GM20000 (cell line): ENCODE data around the gene GRAMD1A.
"Not testable (repeated sequence)": the region's sequence is repeated elsewhere in the genome, so short reads cannot be mapped to it uniquely, and the experiment has no call there.

Experiments
- DNase-seq: peaks from one replicate; pipeline ENCODE4 v3.0.0; 2012; ENCODE audit warnings: low spot score
- CTCF ChIP-seq: IDR thresholded peaks from 2 replicates; pipeline ENCODE4 v1.5.1; 2012; ENCODE audit warnings: mild to moderate bottlenecking, control low read depth; ENCODE audit errors: extremely low read depth, missing control alignments

GRAMD1A gene

DNA sequence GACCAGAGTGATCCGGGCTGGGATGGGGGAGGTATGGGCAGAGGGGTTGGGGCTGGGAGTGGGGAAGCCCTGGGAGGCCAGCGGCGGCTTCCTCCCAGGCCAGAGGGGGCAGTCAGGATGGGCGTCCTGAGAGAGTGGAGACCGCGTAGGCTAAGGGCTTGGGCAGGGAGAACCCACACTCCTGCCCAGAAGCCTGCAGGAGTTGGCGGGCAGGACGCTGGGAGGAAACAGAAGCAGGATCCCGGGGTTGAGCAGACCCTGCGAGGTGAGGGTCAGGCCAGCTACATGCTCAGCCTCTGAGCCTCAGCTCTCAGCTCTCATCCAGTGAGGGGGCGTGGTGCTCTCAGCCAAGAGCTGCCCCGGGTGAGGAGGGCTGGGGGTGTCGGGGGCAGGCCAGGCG lies 22.3 kb downstream of the GRAMD1A start:
- DNase-seq = no peak
- TF ChIP-seq CTCF = no peak

DNA sequence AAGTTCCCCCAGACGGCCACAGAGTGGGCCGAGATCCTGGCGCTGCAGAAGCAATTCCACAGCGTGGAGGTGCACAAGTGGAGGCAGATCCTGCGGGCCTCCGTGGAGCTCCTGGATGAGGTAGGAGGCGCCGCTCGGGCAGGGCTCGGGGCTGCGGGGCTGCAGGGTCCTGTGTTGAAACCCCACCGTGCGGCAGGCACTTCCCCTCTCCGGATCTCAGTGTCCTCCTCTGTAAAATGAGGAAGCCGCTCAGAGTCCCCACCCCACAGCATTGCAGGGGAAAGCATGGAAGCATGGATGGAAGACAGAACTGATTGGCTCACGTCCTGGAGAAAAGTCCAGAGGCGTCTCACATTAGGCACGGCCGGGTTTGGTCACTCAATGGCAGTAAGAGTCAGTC lies 23.3 kb downstream of the GRAMD1A start:
- DNase-seq = no peak
- TF ChIP-seq CTCF = no peak

- no peak for DNase-seq
- TF ChIP-seq CTCF = no peak
Observed at GRCh38 chr19:35024095-35024494, 24.0 kb downstream of the GRAMD1A start.

DNA sequence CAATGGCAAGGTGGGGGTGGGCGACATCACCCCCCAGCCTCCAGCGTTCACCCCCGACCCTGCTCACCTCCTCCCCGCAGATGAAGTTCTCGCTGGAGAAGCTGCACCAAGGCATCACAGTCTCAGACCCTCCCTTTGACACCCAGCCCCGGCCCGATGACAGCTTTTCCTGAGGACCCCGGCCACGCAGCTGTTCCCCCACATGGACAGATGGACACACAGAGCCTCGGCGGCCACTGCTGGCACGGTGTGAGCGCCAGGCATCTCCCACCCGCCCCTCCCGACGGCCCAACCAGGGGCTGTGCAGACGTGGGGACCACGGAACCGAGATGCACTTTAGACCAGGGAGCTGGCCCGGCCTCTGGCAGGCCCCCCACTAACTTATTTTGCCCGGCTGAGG lies 25.8 kb downstream of the GRAMD1A start:
- no peak for DNase-seq
- TF ChIP-seq CTCF = no peak

- DNase-seq = no peak
- TF ChIP-seq CTCF = no peak
Observed at GRCh38 chr19:35026418-35026817, 26.3 kb downstream of the GRAMD1A start.

DNA sequence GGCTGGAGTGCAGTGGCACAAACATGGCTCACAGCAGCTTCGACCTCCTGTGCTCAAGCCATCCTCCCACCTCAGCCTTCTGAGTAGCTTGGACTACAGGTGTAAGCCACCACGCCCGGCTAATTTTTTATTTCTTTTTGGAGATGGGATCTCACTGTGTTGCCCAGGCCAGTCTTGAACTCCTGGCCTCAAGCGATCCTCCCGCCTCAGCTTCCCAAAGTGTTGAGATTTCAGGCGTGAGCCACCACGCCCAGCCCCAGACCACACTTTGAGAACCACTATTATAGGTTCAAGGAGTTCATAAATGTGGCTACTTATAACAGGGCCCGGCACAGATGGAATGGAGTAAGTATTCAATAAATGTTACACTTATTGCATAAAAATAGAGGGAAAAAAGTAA lies 26.9 kb downstream of the GRAMD1A start:
- DNase-seq = no peak
- no peak for TF ChIP-seq CTCF

GRCh38 chr19:35027851-35028599 lies 27.9 kb downstream of the GRAMD1A start:
- no peak for DNase-seq
- TF ChIP-seq CTCF = no peak

- not testable (repeated sequence) for DNase-seq
Observed at GRCh38 chr19:35028600-35028885, 28.4 kb downstream of the GRAMD1A start.

- not testable (repeated sequence) for DNase-seq
Observed at GRCh38 chr19:35029275-35029736, 29.2 kb downstream of the GRAMD1A start.
